Measurements from ENCODE around the gene TNFRSF19.
"Not testable (repeated sequence)": the region's sequence is repeated elsewhere in the genome, so short reads cannot be mapped to it uniquely, and the experiment has no call there.

Gene TNFRSF19

GRCh38 chr13:23570099-23570920, at the start of gene TNFRSF19:
Gene TNFRSF19, plus strand, starts transcription at chr13:23570412. Its CDS starts 19,772 bp downstream, at chr13:23590184.
- no peaks in the 10 kb centered on the region for H3K36me3 ChIP-seq (ENCODE audit: control insufficient read depth, insufficient read depth, low read length)
- H3K4me3 ChIP-seq (ENCODE audit: low read depth, low read length), result no peak within 1 kb of the TSS
- H3K4me1 ChIP-seq (ENCODE audit: control insufficient read depth, insufficient read depth, low read length), result peaks cover 9% of the 10 kb centered on the region
- no peaks in the 10 kb centered on the region for H3K9me3 ChIP-seq (ENCODE audit: control insufficient read depth, insufficient read depth, low read length)
- no peaks in the 10 kb centered on the region for H3K27me3 ChIP-seq (ENCODE audit: control insufficient read depth, insufficient read depth, low read length)
- no peak within 1 kb of the TSS for H3K9ac ChIP-seq (ENCODE audit: low read depth, low read length)

- not testable (repeated sequence) for H3K4me1 ChIP-seq (ENCODE audit: control insufficient read depth, insufficient read depth, low read length); H3K9me3 ChIP-seq (ENCODE audit: control insufficient read depth, insufficient read depth, low read length); H3K9ac ChIP-seq (ENCODE audit: low read depth, low read length); H3K4me3 ChIP-seq (ENCODE audit: low read depth, low read length); H3K27me3 ChIP-seq (ENCODE audit: control insufficient read depth, insufficient read depth, low read length); H3K36me3 ChIP-seq (ENCODE audit: control insufficient read depth, insufficient read depth, low read length)
Measured at GRCh38 chr13:23529926-23530325, 40.3 kb upstream of the TNFRSF19 start.

- Histone ChIP-seq H3K4me1 (ENCODE audit: control insufficient read depth, insufficient read depth, low read length) (no peaks in the 10 kb centered on the region), H3K36me3 (ENCODE audit: control insufficient read depth, insufficient read depth, low read length) (no peaks in the 10 kb centered on the region), H3K27me3 (ENCODE audit: control insufficient read depth, insufficient read depth, low read length) (no peaks in the 10 kb centered on the region), H3K9me3 (ENCODE audit: control insufficient read depth, insufficient read depth, low read length) (peaks cover 4% of the 10 kb centered on the region), H3K4me3 (ENCODE audit: low read depth, low read length) (no peak overlapping the region), H3K9ac (ENCODE audit: low read depth, low read length) (no peak overlapping the region)
Measured at GRCh38 chr13:23531446-23531845, 38.8 kb upstream of the TNFRSF19 start.

GRCh38 chr13:23534090-23534489, 36.1 kb upstream of the TNFRSF19 start:
- no peaks in the 10 kb centered on the region for H3K4me1 ChIP-seq (ENCODE audit: control insufficient read depth, insufficient read depth, low read length)
- no peaks in the 10 kb centered on the region for H3K27me3 ChIP-seq (ENCODE audit: control insufficient read depth, insufficient read depth, low read length)
- H3K4me3 ChIP-seq (ENCODE audit: low read depth, low read length), result no peak overlapping the region
- peaks cover 4% of the 10 kb centered on the region for H3K9me3 ChIP-seq (ENCODE audit: control insufficient read depth, insufficient read depth, low read length)
- H3K9ac ChIP-seq (ENCODE audit: low read depth, low read length), result no peak overlapping the region
- H3K36me3 ChIP-seq (ENCODE audit: control insufficient read depth, insufficient read depth, low read length), result no peaks in the 10 kb centered on the region

- Histone ChIP-seq H3K36me3 (ENCODE audit: control insufficient read depth, insufficient read depth, low read length) (no peaks in the 10 kb centered on the region), H3K9ac (ENCODE audit: low read depth, low read length) (no peak overlapping the region), H3K9me3 (ENCODE audit: control insufficient read depth, insufficient read depth, low read length) (no peaks in the 10 kb centered on the region), H3K27me3 (ENCODE audit: control insufficient read depth, insufficient read depth, low read length) (no peaks in the 10 kb centered on the region), H3K4me1 (ENCODE audit: control insufficient read depth, insufficient read depth, low read length) (no peaks in the 10 kb centered on the region), H3K4me3 (ENCODE audit: low read depth, low read length) (no peak overlapping the region)
Measured at GRCh38 chr13:23541221-23541824, 28.9 kb upstream of the TNFRSF19 start.

- Histone ChIP-seq H3K36me3 (ENCODE audit: control insufficient read depth, insufficient read depth, low read length) (no peaks in the 10 kb centered on the region), H3K27me3 (ENCODE audit: control insufficient read depth, insufficient read depth, low read length) (peaks cover 3% of the 10 kb centered on the region), H3K4me1 (ENCODE audit: control insufficient read depth, insufficient read depth, low read length) (no peaks in the 10 kb centered on the region), H3K9ac (ENCODE audit: low read depth, low read length) (no peak overlapping the region), H3K4me3 (ENCODE audit: low read depth, low read length) (no peak overlapping the region), H3K9me3 (ENCODE audit: control insufficient read depth, insufficient read depth, low read length) (no peaks in the 10 kb centered on the region)
Measured at GRCh38 chr13:23544668-23545067, 25.5 kb upstream of the TNFRSF19 start.

- H3K9me3 ChIP-seq (ENCODE audit: control insufficient read depth, insufficient read depth, low read length), result no peaks in the 10 kb centered on the region
- no peak overlapping the region for H3K9ac ChIP-seq (ENCODE audit: low read depth, low read length)
- H3K4me1 ChIP-seq (ENCODE audit: control insufficient read depth, insufficient read depth, low read length), result peaks cover 3% of the 10 kb centered on the region
- no peaks in the 10 kb centered on the region for H3K36me3 ChIP-seq (ENCODE audit: control insufficient read depth, insufficient read depth, low read length)
- H3K27me3 ChIP-seq (ENCODE audit: control insufficient read depth, insufficient read depth, low read length), result peaks cover 3% of the 10 kb centered on the region
- peak overlapping the region; percentile 48 for H3K4me3 ChIP-seq (ENCODE audit: low read depth, low read length)
Measured at GRCh38 chr13:23547000-23547590, 23.1 kb upstream of the TNFRSF19 start.

- Histone ChIP-seq H3K9ac (ENCODE audit: low read depth, low read length) (no peak overlapping the region), H3K9me3 (ENCODE audit: control insufficient read depth, insufficient read depth, low read length) (no peaks in the 10 kb centered on the region), H3K36me3 (ENCODE audit: control insufficient read depth, insufficient read depth, low read length) (no peaks in the 10 kb centered on the region), H3K4me1 (ENCODE audit: control insufficient read depth, insufficient read depth, low read length) (peaks cover 7% of the 10 kb centered on the region), H3K4me3 (ENCODE audit: low read depth, low read length) (no peak overlapping the region), H3K27me3 (ENCODE audit: control insufficient read depth, insufficient read depth, low read length) (peaks cover 3% of the 10 kb centered on the region)
Measured at GRCh38 chr13:23549724-23550123, 20.5 kb upstream of the TNFRSF19 start.

GRCh38 chr13:23550163-23550562, 20.0 kb upstream of the TNFRSF19 start:
- Histone ChIP-seq H3K27me3 (ENCODE audit: control insufficient read depth, insufficient read depth, low read length) (peaks cover 3% of the 10 kb centered on the region), H3K4me3 (ENCODE audit: low read depth, low read length) (no peak overlapping the region), H3K4me1 (ENCODE audit: control insufficient read depth, insufficient read depth, low read length) (peaks cover 7% of the 10 kb centered on the region), H3K9ac (ENCODE audit: low read depth, low read length) (no peak overlapping the region), H3K36me3 (ENCODE audit: control insufficient read depth, insufficient read depth, low read length) (no peaks in the 10 kb centered on the region), H3K9me3 (ENCODE audit: control insufficient read depth, insufficient read depth, low read length) (no peaks in the 10 kb centered on the region)

GRCh38 chr13:23551213-23552008, 18.8 kb upstream of the TNFRSF19 start:
- Histone ChIP-seq H3K4me1 (ENCODE audit: control insufficient read depth, insufficient read depth, low read length) (peaks cover 7% of the 10 kb centered on the region), H3K27me3 (ENCODE audit: control insufficient read depth, insufficient read depth, low read length) (peaks cover 3% of the 10 kb centered on the region), H3K4me3 (ENCODE audit: low read depth, low read length) (no peak overlapping the region), H3K36me3 (ENCODE audit: control insufficient read depth, insufficient read depth, low read length) (no peaks in the 10 kb centered on the region), H3K9me3 (ENCODE audit: control insufficient read depth, insufficient read depth, low read length) (no peaks in the 10 kb centered on the region), H3K9ac (ENCODE audit: low read depth, low read length) (no peak overlapping the region)

- Histone ChIP-seq H3K4me3 (ENCODE audit: low read depth, low read length) (no peak overlapping the region), H3K36me3 (ENCODE audit: control insufficient read depth, insufficient read depth, low read length) (no peaks in the 10 kb centered on the region), H3K27me3 (ENCODE audit: control insufficient read depth, insufficient read depth, low read length) (no peaks in the 10 kb centered on the region), H3K9ac (ENCODE audit: low read depth, low read length) (peak overlapping the region; percentile 32), H3K4me1 (ENCODE audit: control insufficient read depth, insufficient read depth, low read length) (peaks cover 7% of the 10 kb centered on the region), H3K9me3 (ENCODE audit: control insufficient read depth, insufficient read depth, low read length) (no peaks in the 10 kb centered on the region)
Measured at GRCh38 chr13:23552171-23552570, 18.0 kb upstream of the TNFRSF19 start.

Data from iPS-15b (cell line).